Fibroblast of pulmonary artery (primary cell): ENCODE data around the gene JTB.
A peak's percentile ranks its signal among the peaks of the same experiment; 100 is the strongest.

ENCODE experiments used
- DNase-seq: peaks from one replicate; pipeline ENCODE4 v3.0.0-alpha.2; 2010; ENCODE audit warnings: low read depth
- H3K4me3 ChIP-seq: replicated peaks from 2 replicates; pipeline ENCODE4 v1.5.1; 2011; ENCODE audit warnings: low read depth, mild to moderate bottlenecking, control low read depth, low read length, moderate library complexity
- TF ChIP-seq, protein P1 (sequence below): IDR thresholded peaks from 2 replicates; pipeline ENCODE4 v1.5.1; 2011; ENCODE audit warnings: mild to moderate bottlenecking, control low read depth, low read length, inconsistent platforms; ENCODE audit errors: missing control alignments

Gene JTB

DNA sequence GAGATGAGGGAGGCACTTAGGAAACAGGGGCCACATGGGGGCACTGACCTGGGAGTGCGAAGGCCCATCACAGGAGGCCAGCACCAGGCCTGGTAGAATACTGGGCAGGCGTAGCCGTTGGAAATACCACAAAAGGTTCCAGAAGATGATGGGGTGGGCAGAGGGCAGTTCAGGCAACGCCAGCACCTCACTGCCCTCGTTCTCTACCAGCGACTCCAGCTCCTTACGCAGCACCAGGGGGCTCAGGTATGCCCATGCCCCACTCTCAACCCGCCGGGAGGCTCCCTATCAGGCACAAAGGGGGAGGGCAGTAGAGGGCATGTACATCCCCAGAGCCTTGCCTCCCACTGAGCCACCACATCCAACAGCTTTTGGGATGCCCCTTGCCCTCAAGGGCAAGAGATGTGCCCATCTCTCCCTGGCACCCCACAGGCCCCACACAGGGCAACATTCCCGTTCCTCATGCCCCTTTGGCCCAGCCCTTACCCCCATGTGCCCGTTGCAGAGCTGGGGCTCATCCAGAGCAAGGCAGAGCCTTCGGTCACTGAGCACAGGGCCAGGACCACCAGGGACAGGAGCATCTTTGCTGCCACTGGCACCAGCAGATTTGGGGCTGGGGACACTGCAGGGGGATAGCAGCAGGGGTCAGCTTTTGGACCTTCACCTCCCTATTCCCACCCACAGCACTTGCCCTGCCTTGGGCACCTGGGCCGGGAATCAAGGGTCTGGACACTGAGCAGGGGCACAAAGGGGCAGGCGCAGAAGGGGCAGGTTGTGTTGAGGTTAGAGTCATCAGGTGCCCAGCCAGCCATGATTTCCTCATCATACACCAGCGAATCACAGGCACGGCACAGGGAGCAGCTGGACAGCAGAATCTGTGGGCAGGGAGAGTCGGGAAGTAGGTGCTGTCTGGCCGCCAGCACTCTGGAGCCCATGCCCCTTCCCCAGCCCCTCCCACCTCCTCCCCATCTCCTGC is 45.0 kb downstream of the JTB start:
- DNase-seq = no peak
- TF ChIP-seq, protein P1, sequence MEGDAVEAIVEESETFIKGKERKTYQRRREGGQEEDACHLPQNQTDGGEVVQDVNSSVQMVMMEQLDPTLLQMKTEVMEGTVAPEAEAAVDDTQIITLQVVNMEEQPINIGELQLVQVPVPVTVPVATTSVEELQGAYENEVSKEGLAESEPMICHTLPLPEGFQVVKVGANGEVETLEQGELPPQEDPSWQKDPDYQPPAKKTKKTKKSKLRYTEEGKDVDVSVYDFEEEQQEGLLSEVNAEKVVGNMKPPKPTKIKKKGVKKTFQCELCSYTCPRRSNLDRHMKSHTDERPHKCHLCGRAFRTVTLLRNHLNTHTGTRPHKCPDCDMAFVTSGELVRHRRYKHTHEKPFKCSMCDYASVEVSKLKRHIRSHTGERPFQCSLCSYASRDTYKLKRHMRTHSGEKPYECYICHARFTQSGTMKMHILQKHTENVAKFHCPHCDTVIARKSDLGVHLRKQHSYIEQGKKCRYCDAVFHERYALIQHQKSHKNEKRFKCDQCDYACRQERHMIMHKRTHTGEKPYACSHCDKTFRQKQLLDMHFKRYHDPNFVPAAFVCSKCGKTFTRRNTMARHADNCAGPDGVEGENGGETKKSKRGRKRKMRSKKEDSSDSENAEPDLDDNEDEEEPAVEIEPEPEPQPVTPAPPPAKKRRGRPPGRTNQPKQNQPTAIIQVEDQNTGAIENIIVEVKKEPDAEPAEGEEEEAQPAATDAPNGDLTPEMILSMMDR = no peak
- H3K4me3 ChIP-seq = no peak overlapping the region

DNA sequence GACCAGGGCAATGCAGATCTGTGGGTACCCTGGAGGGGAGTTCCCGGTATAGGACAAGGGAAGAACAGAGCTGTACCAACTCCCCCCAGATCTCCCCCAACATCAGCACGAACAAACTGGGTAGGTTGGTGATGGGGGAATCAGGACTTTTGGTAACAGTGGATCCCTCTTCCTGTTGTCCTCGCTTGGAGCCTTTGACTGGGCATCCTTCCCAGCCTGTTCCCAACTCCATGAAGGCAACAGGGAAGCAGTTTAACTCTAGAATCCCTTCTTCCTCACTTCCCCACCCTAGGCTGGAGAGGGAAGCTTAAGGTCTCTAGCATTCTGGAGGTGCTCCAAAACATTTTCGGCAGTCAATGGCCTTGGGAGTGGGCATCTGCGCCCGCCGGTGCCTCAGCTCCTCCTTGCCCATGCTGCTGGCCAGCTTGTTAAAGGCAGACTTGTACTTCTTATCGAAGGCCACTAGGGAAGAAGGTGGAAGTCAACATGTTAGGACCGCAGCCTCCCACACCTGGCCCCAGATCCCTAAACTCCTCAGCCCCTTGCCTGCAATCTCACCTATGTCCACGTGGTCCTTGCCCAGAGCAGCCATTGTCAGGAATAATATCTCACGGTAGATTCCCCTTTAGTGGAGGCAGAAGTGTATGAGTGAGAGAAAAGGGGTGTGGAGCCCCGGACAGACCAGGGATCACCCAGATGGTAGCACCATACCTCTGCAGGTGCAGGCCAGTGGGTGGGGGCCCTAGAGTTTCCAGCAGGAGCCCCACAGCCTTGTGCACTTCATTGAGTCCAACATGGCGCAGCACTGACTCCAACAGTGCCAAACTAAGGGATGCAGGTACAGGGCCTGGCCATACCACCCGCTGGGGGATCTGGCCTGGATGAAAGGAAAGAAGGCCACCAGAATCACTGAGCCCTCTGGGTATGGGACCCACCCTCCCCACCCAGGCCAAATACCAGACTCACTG is 47.2 kb downstream of the JTB start:
- TF ChIP-seq, protein P1 = no peak
- H3K4me3 ChIP-seq = no peak overlapping the region
- no peak for DNase-seq

DNA sequence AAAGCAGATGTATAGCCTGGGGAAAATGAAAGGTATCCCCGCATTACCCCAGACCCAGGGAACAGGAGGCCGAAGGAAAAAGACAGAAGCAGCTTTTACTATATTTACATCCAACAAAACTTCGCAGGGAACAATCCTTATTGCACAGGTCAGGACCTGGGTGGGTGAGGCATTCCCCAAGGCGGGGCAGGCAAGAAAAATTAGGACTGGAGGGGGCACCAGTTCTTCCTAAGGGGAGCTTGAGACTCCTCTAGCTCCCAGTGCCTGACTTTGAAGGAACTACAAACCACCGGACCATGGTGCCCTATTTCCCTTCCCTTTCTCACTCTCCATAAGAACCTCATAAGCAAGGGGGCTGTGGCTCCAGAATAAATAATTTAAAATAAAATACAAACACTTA is 48.0 kb downstream of the JTB start:
- no peak overlapping the region for H3K4me3 ChIP-seq
- TF ChIP-seq, protein P1 = no peak
- no peak for DNase-seq

DNA sequence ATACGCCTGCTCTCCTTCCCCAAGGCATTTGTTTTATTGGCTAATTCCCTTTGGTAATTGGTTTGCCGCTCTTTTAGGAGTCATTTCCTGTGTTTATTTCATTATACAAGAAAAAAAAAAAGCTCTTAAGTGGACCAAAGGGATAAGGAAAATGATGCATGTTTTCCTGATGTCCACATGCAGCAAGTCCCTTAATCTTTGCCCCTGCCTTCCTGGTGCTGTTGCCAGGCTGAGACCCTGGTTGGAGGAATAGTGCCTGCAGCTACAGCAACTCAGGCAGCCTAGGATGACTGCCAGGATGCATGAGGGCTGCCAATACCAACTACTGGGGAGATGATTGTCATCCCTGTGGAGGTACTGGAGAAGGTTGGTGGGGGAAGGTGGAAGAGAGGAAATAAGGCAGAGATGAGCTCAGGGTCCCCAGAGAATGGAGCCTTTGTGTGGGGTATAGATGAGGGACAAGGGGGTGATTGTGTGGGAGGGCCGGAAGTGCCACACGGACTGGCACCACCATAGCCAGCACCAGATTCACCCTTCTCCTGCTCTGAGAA is 48.6 kb downstream of the JTB start:
- DNase-seq = peak; percentile 21
- TF ChIP-seq, protein P1 = no peak
- H3K4me3 ChIP-seq = no peak overlapping the region

DNA sequence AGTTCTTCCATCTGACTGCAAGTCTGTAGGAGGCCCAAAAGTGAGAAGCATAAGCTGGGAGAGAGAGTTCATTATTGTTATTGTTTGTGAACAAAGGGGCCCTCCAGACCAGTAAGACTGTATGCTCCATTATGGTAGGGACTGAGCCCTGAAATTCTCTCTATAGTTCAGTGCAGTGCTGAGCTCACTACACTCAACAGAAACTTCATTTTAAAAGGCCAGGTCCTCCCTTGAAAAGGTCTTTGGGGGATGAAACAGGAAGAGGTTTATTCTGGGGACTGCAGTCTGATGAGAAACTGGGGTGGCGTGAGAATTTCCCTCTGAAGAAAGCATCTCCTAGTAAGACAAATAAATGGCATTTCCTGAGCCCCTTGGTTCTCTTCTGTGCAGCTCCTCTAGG is 49.2 kb downstream of the JTB start:
- H3K4me3 ChIP-seq = no peak overlapping the region
- TF ChIP-seq, protein P1 = no peak
- DNase-seq = no peak

DNA sequence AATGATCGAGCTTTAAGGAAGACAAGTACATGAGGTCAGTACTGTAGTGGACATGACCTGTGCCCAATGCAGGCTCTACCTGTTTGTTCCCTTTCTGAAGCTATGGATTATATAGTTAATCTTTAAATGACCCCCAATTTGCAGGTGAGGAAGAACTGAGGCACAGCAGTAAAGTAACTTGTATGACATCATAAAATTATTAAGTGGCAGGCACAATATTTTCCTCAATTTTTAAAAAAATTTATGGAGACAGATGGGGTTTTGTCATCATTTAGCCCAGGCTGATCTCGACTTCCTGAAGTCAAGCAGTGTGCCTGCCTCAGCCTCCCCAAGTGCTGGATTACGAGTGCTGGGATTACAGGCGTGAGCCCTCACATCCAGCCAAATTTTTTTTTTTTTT is 51.1 kb downstream of the JTB start:
- no peak overlapping the region for H3K4me3 ChIP-seq
- no peak for DNase-seq
- TF ChIP-seq, protein P1 = no peak
